Panc1 (cell line): ENCODE measurements around the gene ARMS2. TPM values are rescaled to one million over a fixed set of nuclear protein-coding genes. Genes with fewer than 3 reads are reported as not detected.

Experiments
- ATAC-seq: fragments of 200-7000 bp; cut with Tn5 transposase; 2 replicates; pipeline ENCODE4 v1.9.1; 2020; ENCODE audit warnings: mild to moderate bottlenecking, moderate library complexity
- BruUV-seq: library from RNA; stranded (reverse); fragments of 400-500 nt; replicated peaks from 2 replicates; lab custom pipeline; 2021; lab: Mats Ljungman, UMichigan
- CTCF ChIA-PET: fragments of 300-600 bp; sonication (Branson Sonifier 250); formaldehyde crosslinking; loops from one replicate; lab custom pipeline; 2022; ENCODE audit warnings: antibody characterized with exemption; lab: Charles Lee
- POLR2A ChIA-PET: fragments of 300-600 bp; sonication (Branson Sonifier 250); formaldehyde crosslinking; loops from one replicate; lab custom pipeline; 2022; ENCODE audit warnings: antibody characterized with exemption; lab: Charles Lee
- DNase-seq: peaks from one replicate; pipeline ENCODE4 v3.0.0-alpha.2; 2010; ENCODE audit warnings: low read depth, low spot score
- H3K27ac ChIP-seq: 2 replicates; pipeline ENCODE4 v1.5.1; 2011; ENCODE audit warnings: mild to moderate bottlenecking, low read length, inconsistent platforms
- H3K27me3 ChIP-seq: fragments of 200-500 bp; sonication (Bioruptor generic); 2 replicates; pipeline ENCODE4 v1.6.0; 2014; ENCODE audit warnings: low read length, inconsistent platforms; ENCODE audit not compliant: control insufficient read depth, insufficient read depth
- H3K36me3 ChIP-seq: fragments of 200-500 bp; sonication (Bioruptor generic); 2 replicates; pipeline ENCODE4 v1.5.1; 2014; ENCODE audit warnings: inconsistent platforms, mild to moderate bottlenecking, low read length, moderate library complexity; ENCODE audit not compliant: control insufficient read depth, insufficient read depth
- H3K4me1 ChIP-seq: 2 replicates; pipeline ENCODE4 v1.5.1; 2011; ENCODE audit warnings: inconsistent platforms, mild to moderate bottlenecking, low read length, moderate library complexity; ENCODE audit not compliant: control insufficient read depth, insufficient read depth
- H3K4me3 ChIP-seq, 2 experiments: 2 replicates each; pipeline ENCODE4 v1.5.1; 2011 to 2012; ENCODE audit warnings: low read depth in 2 of 2, low read length in 2 of 2, mild to moderate bottlenecking in 2 of 2, inconsistent platforms in 1 of 2, moderate library complexity in 1 of 2
- H3K9me3 ChIP-seq: fragments of 200-500 bp; sonication (Bioruptor generic); 2 replicates; pipeline ENCODE4 v1.5.1; 2014; ENCODE audit warnings: low read depth, mild to moderate bottlenecking, inconsistent platforms, low read length, moderate library complexity; ENCODE audit not compliant: control insufficient read depth, insufficient read depth
- CTCF ChIP-seq: fragments of 450-650 bp; IDR thresholded peaks from 2 replicates; pipeline ENCODE4 v1.5.1; 2017; ENCODE audit warnings: mild to moderate bottlenecking
- POLR2AphosphoS5 ChIP-seq: IDR thresholded peaks from 2 replicates; pipeline ENCODE4 v1.6.1; 2012; ENCODE audit warnings: mild to moderate bottlenecking, low read depth, low read length, moderate library complexity
- SIN3A ChIP-seq: IDR thresholded peaks from 2 replicates; pipeline ENCODE4 v1.6.1; 2012; ENCODE audit warnings: low read depth, mild to moderate bottlenecking, low read length, moderate library complexity, borderline replicate concordance; ENCODE audit not compliant: insufficient read depth
- TCF7L2 ChIP-seq: IDR thresholded peaks from 2 replicates; pipeline ENCODE4 v1.6.1; 2011; ENCODE audit warnings: mild to moderate bottlenecking, low read depth, low read length, inconsistent platforms
- in situ Hi-C: cut with HindIII; loops from 2 replicates; pipeline ENCODE4 v1.10.0; 2016; ENCODE audit warnings: low sequenced_read_pairs, low pct_unique_long_range_greater_than_20kb
- intact Hi-C: fragments of 100-400 bp; cut with micrococcal nuclease; formaldehyde crosslinking; loops from one replicate; pipeline ENCODE4 v1.10.0; 2022; ENCODE audit not compliant: unreplicated experiment
- total RNA-seq: library from RNA; stranded (reverse); gene quantifications from one replicate; pipeline ENCODE4 v1.2.1, GENCODE V29; 2021; ENCODE audit not compliant: unreplicated experiment
- TF ChIP-seq, protein P1 (sequence below), 2 experiments: IDR thresholded peaks; 2 replicates each; pipeline ENCODE4 v1.6.1; 2011 to 2012; ENCODE audit warnings: low read depth in 2 of 2, control low read depth in 1 of 2, low read length in 1 of 2, mild to moderate bottlenecking in 1 of 2, moderate library complexity in 1 of 2; ENCODE audit not compliant: insufficient read depth in 1 of 2

The ARMS2 gene
- total RNA-seq, 1 experiment from 2014 or later = not detected

- Histone ChIP-seq H3K9me3 (no peaks in the 10 kb centered on the region), H3K36me3 (peaks cover 54% of the 10 kb centered on the region), H3K4me1 (no peaks in the 10 kb centered on the region), H3K4me3 (no peak overlapping the region), H3K27ac (no peak overlapping the region), H3K27me3 (no peaks in the 10 kb centered on the region)
- TF ChIP-seq TCF7L2 (no peak), SIN3A (no peak), POLR2AphosphoS5 (no peak), CTCF (no peak)
- TF ChIP-seq, protein P1, sequence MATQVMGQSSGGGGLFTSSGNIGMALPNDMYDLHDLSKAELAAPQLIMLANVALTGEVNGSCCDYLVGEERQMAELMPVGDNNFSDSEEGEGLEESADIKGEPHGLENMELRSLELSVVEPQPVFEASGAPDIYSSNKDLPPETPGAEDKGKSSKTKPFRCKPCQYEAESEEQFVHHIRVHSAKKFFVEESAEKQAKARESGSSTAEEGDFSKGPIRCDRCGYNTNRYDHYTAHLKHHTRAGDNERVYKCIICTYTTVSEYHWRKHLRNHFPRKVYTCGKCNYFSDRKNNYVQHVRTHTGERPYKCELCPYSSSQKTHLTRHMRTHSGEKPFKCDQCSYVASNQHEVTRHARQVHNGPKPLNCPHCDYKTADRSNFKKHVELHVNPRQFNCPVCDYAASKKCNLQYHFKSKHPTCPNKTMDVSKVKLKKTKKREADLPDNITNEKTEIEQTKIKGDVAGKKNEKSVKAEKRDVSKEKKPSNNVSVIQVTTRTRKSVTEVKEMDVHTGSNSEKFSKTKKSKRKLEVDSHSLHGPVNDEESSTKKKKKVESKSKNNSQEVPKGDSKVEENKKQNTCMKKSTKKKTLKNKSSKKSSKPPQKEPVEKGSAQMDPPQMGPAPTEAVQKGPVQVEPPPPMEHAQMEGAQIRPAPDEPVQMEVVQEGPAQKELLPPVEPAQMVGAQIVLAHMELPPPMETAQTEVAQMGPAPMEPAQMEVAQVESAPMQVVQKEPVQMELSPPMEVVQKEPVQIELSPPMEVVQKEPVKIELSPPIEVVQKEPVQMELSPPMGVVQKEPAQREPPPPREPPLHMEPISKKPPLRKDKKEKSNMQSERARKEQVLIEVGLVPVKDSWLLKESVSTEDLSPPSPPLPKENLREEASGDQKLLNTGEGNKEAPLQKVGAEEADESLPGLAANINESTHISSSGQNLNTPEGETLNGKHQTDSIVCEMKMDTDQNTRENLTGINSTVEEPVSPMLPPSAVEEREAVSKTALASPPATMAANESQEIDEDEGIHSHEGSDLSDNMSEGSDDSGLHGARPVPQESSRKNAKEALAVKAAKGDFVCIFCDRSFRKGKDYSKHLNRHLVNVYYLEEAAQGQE (IDR thresholded peaks at IDR 0.05; ENCODE audit: insufficient read depth in 1 of 2, low read depth in 2 of 2, low read length in 1 of 2) = no peak
- no peak for DNase-seq
- ChIA-PET CTCF (no interaction called here), POLR2A (no interaction called here)
- intact Hi-C loops (no loop called here), in situ Hi-C loops (no loop called here)
- BruUV-seq = TSS peak; percentile 5
- no peak for ATAC-seq
These were observed 33.8 kb upstream of the ARMS2 start for GRCh38 chr10:122420624-122421007.

- Histone ChIP-seq H3K9me3 (no peaks in the 10 kb centered on the region), H3K27ac (no peak overlapping the region), H3K27me3 (no peaks in the 10 kb centered on the region), H3K4me1 (no peaks in the 10 kb centered on the region), H3K4me3 (no peak overlapping the region), H3K36me3 (peaks cover 51% of the 10 kb centered on the region)
- POLR2A ChIA-PET = no interaction called here
- ATAC-seq = no peak
- TF ChIP-seq, protein P1 (IDR thresholded peaks at IDR 0.05; ENCODE audit: insufficient read depth in 1 of 2, low read depth in 2 of 2, low read length in 1 of 2) = no peak
- TF ChIP-seq POLR2AphosphoS5 = no peak
- TF ChIP-seq SIN3A = no peak
- TF ChIP-seq CTCF = no peak
- TF ChIP-seq TCF7L2 = no peak
- DNase-seq = no peak
- in situ Hi-C loops = no loop called here
- BruUV-seq = no TSS peak
- CTCF ChIA-PET = no interaction called here
- intact Hi-C loops = no loop called here
These were observed 33.3 kb upstream of the ARMS2 start for GRCh38 chr10:122421054-122421625.
